Measurements from ENCODE around the gene HNRNPF. TPM values are rescaled to one million over a fixed set of nuclear protein-coding genes. Genes with fewer than 3 reads are reported as not detected.

The HNRNPF gene
- total and polyA plus RNA-seq, 4 donors = 79.1 to 237 (median 176) TPM

GRCh38 chr10:43419997-43420368, 11.0 kb upstream of the HNRNPF start:
- Histone ChIP-seq H3K27ac (ENCODE audit: low read depth in 1 of 2, low read length in 1 of 2) (peak overlapping the region; percentile 94), H3K36me3 (ENCODE audit: control insufficient read depth in 4 of 4, insufficient read depth in 4 of 4, low read length in 4 of 4) (no peaks in the 10 kb centered on the region), H3K4me3 (no peak overlapping the region), H3K4me1 (ENCODE audit: control insufficient read depth in 5 of 5, insufficient read depth in 5 of 5, low read length in 5 of 5) (peaks cover 0 to 11% (median 4%) of the 10 kb centered on the region in 5 donors), H3K27me3 (ENCODE audit: control insufficient read depth in 3 of 3, insufficient read depth in 3 of 3, low read length in 2 of 3) (no peaks in the 10 kb centered on the region), H3K9ac (ENCODE audit: insufficient read depth in 1 of 2, low read length in 2 of 2) (peak overlapping the region; percentile 76 to 81), H3K9me3 (ENCODE audit: control insufficient read depth in 4 of 4, insufficient read depth in 3 of 4, low read length in 3 of 4) (no peaks in the 10 kb centered on the region)
- 54 to 55% methylated on average over 18 of the region's 18 CpGs for WGBS, 2 donors
- no peak for DNase-seq
- no peak for TF ChIP-seq CTCF (IDR thresholded peaks at IDR 0.05; ENCODE audit: control extremely low read depth, extremely low read depth)
- no peak for ATAC-seq (ENCODE audit: insufficient read depth, low FRiP score)

- no peaks in the 10 kb centered on the region for H3K36me3 ChIP-seq (ENCODE audit: control insufficient read depth in 4 of 4, insufficient read depth in 4 of 4, low read length in 4 of 4)
- WGBS, 2 donors = 55 to 65% methylated on average over 14 of the region's 14 CpGs
- no peak overlapping the region for H3K4me3 ChIP-seq
- no peak for TF ChIP-seq CTCF (IDR thresholded peaks at IDR 0.05; ENCODE audit: control extremely low read depth, extremely low read depth)
- no peaks in the 10 kb centered on the region for H3K27me3 ChIP-seq (ENCODE audit: control insufficient read depth in 3 of 3, insufficient read depth in 3 of 3, low read length in 2 of 3)
- peak overlapping the region in 1 of 2 donors; percentile 64 for H3K27ac ChIP-seq (ENCODE audit: low read depth in 1 of 2, low read length in 1 of 2)
- peak; percentile 29 to 37 (median 30) for DNase-seq
- no peak for ATAC-seq (ENCODE audit: insufficient read depth, low FRiP score)
- H3K4me1 ChIP-seq (ENCODE audit: control insufficient read depth in 5 of 5, insufficient read depth in 5 of 5, low read length in 5 of 5) = peaks cover 0 to 11% (median 4%) of the 10 kb centered on the region in 5 donors
- H3K9me3 ChIP-seq (ENCODE audit: control insufficient read depth in 4 of 4, insufficient read depth in 3 of 4, low read length in 3 of 4) = no peaks in the 10 kb centered on the region
- H3K9ac ChIP-seq (ENCODE audit: insufficient read depth in 1 of 2, low read length in 2 of 2) = no peak overlapping the region
Measured at GRCh38 chr10:43417950-43418768, 9.2 kb upstream of the HNRNPF start.

GRCh38 chr10:43415544-43415943, 6.6 kb upstream of the HNRNPF start:
- no peak for ATAC-seq (ENCODE audit: insufficient read depth, low FRiP score)
- WGBS, 2 donors = 88 to 89% methylated on average over 10 of the region's 10 CpGs

More at GRCh38 chr10:43415544-43415943, 6.6 kb upstream of the HNRNPF start:
- TF ChIP-seq CTCF (IDR thresholded peaks at IDR 0.05; ENCODE audit: control extremely low read depth, extremely low read depth) = no peak
- Histone ChIP-seq H3K27ac (ENCODE audit: low read depth in 1 of 2, low read length in 1 of 2) (no peak overlapping the region), H3K9ac (ENCODE audit: insufficient read depth in 1 of 2, low read length in 2 of 2) (no peak overlapping the region), H3K4me3 (no peak overlapping the region), H3K4me1 (ENCODE audit: control insufficient read depth in 5 of 5, insufficient read depth in 5 of 5, low read length in 5 of 5) (peaks cover 0 to 4% (median 2%) of the 10 kb centered on the region in 5 donors), H3K36me3 (ENCODE audit: control insufficient read depth in 4 of 4, insufficient read depth in 4 of 4, low read length in 4 of 4) (no peaks in the 10 kb centered on the region), H3K9me3 (ENCODE audit: control insufficient read depth in 4 of 4, insufficient read depth in 3 of 4, low read length in 3 of 4) (no peaks in the 10 kb centered on the region), H3K27me3 (ENCODE audit: control insufficient read depth in 3 of 3, insufficient read depth in 3 of 3, low read length in 2 of 3) (no peaks in the 10 kb centered on the region)
- DNase-seq = no peak

Measured in lung (tissue), 12 donors.